GM19043 (cell line): ENCODE results near the gene EIF1AD.
"Not testable (repeated sequence)": the region's sequence is repeated elsewhere in the genome, so short reads cannot be mapped to it uniquely, and the experiment has no call there.

ENCODE experiments used
- ATAC-seq: cut with Tn5 transposase; IDR thresholded peaks from one replicate; pipeline ENCODE4 v1.9.1; 2021; ENCODE audit warnings: low read depth; ENCODE audit not compliant: unreplicated experiment

Gene EIF1AD

DNA sequence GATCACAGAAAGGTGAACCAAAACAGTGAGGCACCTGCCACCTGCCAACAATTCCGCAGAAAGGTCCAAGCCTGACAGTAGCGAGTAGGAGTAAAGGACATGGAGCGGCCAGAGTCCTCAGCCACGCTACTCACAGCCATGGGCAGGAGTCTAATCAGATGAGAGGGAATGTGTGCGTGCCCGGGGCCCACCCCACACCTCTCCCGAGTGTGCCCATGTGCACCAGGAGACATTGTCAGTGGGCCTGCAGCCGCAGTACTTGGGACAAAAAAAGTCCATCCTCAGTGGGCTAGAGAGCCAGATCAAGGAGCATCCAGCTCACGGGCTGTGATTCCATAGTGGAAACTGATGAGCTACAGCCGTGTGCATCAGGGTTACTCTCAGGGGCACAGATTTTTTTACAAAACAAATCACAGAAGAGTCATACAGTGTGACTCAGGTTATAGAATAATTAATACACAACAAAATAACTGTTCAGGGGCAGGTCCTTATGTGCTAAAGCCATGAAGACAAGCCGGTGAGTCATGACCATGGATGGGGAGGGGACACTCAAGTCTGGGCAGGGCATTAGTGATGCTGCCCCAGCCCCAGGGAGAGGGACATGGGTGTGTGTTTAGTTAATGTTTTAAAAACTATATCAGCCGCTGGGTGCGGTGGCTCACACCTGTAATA is 28.4 kb downstream of the EIF1AD start:
- ATAC-seq = no peak

DNA sequence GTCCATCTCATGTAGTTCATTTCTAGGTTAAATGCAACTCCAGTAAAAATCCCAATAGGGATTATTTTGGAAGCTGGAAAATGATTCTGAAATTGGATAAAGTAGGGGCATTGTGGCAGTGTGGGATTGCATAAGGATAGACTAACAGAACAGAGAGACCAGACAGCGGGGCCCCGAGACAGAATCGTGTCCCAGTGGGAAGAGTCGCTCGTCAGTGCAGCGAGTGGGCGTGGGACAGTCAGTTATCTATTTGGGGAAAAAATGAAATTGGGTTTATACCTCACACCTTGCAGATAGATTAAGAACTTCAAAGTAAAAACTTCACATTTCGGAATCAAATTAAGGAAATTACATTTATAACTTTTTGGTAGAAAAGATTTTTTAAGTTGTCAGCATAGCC is 29.8 kb downstream of the EIF1AD start:
- ATAC-seq = no peak

DNA sequence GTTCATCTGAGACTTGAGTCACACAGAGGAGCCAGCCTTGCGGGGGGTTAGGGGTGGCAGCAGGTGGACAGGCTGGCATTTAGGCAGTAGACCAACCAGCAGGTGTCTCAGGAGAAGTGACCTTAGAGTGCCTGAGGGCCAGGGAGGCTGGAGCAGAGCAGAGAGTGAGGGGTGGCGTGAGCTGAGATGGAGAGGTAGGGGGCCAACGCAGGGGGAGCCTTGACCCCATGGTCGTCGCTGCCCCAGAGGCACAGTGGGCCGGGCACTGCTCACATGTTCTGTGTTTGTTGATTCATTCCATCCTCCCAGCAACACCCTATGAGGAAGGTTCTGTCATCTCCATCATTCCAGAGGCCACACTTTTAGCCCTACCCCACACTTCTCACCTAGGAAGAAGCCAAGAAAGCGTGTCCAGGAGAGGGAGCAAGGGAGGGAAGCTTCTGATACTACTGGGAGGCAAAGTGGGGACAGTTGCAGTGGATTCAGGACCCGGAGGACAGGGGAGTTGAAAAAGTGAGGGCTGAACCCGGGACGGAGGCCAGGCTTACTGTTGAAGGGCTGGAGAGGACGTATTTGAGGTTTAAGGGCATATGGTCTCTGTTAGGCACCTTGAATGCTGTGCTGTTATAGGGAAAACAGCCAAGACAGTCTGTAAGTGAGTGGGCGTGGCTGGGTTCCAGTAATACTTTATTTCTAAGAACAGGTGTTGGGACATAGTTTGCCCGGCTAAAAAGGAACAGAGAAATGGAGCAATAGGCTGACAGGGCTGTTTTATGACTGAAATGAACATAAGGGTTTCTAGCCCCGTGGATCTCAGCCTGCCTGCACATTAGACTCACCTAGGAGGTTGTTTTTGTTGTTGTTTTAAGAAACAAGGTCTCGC is 33.1 kb downstream of the EIF1AD start:
- no peak for ATAC-seq

DNA sequence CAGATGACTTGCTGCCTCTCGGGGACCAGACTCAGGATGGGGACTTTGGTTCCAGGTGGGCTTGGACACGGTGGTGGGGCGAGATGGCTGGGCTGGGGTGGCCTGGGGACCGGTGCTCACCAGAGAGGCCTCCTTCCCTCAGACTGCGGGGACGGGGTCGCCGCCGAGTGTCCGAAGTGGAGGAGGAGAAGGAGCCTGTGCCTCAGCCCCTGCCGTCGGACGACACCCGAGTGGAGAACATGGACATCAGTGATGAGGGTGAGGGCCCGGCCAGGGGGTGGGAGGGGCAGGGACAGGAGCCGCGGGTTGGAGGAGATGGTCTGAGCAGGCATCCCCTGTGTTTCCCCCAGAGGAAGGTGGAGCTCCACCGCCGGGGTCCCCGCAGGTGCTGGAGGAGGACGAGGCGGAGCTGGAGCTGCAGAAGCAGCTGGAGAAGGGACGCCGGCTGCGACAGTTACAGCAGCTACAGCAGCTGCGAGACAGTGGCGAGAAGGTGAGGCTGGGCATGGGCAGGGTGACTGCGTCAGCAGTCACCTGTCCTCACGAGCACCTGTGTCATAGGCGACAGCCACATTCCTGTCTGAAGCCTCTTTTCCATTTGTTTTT is 34.5 kb downstream of the EIF1AD start:
- no peak for ATAC-seq

DNA sequence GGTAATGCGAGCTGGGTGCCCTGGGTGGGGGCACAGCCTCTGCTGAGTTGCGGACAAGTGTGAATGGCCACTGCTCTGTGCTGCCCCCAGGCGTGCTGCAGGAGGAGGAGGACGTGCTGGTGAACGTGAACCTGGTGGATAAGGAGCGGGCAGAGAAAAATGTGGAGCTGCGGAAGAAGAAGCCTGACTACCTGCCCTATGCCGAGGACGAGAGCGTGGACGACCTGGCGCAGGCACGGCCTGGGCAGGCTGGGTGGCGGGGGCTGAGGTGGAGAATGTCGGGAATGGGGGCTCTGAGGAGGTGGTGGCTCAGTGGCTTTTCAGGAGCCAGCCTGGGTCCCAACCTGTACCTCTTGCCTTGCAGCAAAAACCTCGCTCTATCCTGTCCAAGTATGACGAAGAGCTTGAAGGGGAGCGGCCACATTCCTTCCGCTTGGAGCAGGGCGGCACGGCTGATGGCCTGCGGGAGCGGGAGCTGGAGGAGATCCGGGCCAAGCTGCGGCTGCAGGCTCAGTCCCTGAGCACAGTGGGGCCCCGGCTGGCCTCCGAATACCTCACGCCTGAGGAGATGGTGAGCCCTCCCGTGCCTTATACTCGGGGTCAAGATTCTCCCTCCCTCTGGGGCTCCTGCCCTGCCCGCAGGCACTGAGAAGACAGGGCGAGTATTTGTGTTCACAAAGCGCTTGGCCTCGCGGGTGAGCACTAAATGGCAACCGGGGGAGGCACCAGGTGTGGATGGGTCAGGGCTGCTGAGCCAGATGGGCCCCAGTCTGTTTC is 35.8 kb downstream of the EIF1AD start:
- ATAC-seq = no peak

DNA sequence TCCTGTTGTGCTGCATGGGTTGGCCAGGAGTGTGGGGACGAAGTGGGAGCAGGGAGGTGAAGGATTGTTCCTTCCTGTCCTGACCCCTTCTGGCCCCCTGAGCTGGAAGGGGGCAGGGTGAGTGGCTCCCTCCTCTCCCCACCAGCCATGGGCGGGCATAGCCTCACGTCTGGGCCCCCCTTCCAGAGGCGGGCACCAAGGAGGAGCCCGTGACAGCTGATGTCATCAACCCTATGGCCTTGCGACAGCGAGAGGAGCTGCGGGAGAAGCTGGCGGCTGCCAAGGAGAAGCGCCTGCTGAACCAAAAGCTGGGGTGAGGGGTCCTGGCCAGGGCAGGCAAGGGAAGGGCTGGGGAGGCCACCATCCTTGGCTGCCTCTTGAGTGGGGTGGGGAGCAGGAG is 37.1 kb downstream of the EIF1AD start:
- ATAC-seq = no peak

DNA sequence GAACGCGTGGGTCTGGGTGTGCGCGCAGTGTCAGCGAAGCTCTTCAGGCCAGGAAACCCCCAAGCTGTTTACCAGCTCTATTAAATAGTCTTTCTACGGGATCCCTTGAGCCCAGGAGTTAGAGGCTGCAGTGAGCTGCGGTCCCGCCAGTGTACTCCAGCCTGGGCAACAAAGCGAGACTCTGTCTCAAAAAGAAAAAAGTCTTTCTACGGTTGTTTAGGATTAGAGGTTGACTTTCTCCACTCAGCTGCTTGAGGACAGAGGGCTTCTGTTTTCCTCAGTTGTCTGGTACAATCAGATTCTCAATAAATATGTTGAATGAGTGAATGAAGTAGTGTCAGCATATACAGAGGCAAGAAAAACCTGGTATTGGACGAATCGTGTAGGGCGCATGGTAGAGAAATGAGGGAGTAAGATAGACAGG is 39.8 kb downstream of the EIF1AD start:
- no peak for ATAC-seq

DNA sequence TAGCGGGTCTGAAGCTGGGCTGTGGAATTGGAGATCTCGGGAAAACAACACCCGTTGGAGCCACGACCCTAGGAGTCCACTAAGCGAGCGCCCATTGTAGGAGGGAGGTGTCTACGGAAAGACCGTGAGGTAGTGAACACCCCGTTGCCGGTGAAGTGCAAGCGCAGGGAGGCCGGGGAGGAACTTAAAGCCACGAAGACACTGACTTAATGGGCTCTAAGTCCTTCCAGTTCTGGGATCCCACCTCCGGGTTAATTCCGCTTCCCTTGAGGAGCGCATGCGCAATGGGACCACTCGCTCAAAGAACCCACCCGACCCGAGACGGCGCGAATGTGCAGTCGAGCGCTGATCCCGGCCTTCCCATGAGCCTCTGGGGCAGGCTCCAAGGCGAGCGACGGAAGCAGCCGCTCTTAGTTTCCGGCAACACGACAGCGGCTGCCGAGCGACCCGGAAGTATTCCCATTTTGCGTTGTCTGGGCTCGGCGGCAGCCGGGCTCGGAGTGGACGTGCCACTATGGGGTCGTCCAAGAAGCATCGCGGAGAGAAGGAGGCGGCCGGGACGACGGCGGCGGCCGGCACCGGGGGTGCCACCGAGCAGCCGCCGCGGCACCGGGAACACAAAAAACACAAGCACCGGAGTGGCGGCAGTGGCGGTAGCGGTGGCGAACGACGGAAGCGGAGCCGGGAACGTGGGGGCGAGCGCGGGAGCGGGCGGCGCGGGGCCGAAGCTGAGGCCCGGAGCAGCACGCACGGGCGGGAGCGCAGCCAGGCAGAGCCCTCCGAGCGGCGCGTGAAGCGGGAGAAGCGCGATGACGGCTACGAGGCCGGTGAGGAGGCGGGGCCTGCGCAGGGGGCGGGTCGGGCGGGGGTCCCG is 40.5 kb downstream of the EIF1AD start, which contains the start of gene SART1:
Gene SART1 (plus strand): TSS at position 468 of the 874 bp plus-strand sequence. CDS start 47 bp downstream, at position 515.
- peak; percentile 85 for ATAC-seq

DNA sequence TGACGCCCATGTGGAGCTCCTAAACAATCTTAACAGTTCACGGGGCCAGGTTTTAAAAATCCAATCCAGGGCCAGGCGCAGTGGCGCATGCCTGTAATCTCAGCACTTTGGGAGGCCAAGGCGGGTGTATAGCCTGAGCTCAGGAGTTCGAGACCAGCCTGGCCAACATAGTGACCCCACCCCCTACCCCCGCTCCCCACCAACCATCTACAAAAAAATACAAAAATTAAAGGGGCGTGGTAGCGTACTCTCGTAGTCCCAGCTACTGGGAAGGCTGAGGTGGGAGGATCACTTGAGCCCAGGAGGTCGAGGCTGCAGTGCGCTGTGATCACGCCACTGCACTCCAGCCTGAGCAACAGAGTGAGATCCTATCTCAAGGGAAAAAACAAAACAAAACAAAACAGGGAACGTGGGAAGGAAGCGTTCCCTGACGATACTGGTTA is 41.1 kb downstream of the EIF1AD start:
- no peak for ATAC-seq

DNA sequence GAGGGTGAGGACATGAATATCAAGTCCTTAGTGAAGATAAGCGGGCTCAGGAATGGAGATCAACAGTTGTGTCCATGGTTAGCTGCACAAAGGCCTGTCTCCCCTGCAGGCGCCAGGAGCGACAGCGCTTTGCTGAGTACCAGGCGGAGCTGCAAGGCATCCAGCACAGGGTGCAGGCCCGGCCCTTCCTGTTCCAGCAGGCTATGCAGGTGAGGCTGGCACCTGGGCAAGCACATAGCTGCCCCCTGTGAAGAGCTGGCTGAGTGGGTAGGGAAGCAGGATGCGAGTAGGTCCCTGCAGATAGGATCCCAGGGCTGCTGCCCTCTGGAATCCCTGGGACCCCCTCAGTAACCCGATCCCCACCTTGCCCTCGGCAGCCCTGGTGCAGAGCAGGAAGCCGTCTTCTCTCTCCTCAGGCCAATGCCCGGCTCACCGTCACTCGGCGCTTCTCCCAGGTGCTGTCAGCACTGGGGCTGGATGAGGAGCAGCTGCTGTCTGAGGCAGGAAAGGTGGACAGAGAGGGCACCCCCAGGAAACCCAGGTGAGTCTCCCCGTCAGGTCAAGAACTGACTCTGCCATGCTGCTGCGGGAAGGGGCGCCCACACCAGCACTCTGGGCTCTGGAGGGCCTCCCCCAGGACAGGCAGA is 43.1 kb downstream of the EIF1AD start:
- no peak for ATAC-seq

DNA sequence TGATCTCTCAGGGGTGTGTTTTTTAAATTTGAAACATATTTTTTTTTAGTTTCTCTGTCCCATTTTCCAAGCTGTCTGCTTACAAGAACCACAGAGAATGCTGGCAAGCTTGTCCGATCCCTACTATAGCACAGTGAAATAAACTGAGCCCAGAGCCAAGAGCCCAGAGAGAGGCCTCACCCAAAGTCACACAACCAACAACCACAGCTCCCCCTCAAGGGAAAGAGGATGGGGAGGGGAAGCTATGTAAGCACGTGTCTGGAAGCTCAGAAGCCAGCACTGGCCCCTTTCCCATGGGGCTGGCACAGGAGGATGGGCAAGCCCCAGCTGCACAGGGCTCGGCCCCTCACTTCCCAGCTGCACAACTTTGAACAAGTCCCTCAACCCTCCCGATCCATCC is 43.7 kb downstream of the EIF1AD start:
- ATAC-seq = no peak

DNA sequence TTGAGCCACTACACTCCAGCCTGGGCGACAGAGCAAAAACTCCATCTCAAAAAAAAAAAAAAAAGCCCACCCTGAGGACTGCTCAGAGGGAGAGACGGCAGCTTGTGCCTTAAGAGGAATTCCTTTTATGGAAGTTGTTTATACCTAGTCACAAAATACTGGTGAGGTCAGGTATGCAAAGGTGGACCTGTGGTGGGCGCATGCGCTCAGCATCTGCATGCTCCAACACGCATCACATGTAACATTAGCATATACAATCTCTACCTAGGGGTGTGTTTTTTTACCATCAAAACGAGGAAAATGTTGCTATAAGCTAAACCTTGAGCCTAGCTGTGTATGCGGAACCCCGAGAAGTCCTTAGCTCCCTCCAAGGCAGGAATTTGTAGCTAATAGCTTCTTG is 47.2 kb downstream of the EIF1AD start:
- no peak for ATAC-seq

DNA sequence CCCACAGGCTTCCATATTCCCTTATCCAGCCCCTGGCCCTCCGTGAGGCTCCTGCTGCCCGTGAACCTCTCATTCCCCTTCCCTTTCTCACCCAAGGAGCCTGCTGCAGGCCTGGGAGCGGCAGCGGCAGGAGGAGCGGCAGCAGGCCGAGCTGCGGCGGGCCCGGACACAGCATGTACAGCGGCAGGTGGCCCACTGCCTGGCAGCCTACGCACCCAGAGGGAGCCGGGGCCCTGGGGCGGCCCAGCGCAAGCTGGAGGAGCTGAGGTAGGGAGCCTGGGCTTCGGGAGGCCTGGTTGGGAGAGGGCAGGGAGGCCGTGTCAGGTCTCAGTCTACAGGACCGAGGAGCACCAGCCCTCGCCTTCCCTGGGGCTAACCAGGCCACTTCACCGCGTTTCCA is 48.5 kb downstream of the EIF1AD start:
- no peak for ATAC-seq

DNA sequence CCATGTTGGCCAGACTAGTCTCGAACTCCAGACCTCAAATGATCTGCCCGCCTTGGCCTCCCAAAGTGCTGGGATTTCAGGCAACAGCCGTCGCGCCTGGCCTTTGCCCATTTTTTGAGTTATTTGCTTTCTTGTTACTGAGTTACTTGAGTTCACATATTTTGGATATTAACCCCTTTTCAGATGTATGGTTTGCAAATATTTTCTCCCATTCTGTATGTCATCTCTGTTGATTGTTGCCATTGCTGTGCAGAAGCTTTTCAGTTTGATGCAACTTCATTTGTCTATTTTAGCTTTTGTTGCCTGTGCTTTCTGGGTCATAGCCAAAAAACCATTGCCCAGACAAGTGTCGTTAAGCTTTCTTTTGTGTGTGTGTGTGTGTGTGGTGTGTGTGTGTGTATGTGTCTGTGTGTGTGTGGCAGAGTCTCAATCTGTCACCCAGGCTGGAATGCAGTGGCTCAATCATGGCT is 49.9 kb downstream of the EIF1AD start:
- ATAC-seq = no peak

DNA sequence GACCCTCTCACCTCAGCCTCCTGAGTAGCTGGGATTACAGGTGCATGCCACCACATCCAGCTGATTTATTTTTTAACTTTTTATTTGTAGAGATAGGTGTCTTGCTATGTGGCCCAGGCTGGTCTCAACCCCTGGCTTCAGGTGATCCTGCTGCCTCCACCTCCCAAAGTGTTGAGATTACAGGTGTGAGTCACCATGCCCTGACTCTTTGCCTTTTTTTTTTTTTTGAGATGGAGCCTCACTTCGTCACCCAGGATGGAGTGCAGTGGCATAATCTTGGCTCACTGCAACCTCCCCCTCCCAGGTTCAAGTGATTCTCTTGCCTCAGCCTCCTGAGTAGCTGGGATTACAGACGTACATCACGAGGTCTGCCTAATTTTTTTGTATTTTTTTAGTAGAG is 50.3 kb downstream of the EIF1AD start:
- ATAC-seq = not testable (repeated sequence)

DNA sequence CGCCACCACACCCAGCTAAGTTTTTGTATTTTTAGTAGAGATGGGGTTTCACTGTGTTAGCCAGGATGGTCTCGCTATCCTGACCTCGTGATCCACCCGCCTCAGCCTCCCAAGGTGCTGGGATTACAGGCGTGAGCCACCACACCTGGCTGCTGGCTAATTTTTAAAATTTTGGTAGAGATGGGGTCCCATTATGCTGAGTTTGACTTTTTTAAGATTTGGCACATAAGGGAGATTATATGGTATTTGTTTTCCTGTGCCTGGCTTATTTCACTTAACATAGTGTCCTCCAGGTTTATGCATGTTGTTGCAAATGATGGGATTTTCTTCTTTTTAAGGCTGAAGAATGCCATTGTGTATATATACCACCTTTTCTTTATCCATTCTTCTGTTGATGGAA is 51.2 kb downstream of the EIF1AD start:
- ATAC-seq = not testable (repeated sequence)

DNA sequence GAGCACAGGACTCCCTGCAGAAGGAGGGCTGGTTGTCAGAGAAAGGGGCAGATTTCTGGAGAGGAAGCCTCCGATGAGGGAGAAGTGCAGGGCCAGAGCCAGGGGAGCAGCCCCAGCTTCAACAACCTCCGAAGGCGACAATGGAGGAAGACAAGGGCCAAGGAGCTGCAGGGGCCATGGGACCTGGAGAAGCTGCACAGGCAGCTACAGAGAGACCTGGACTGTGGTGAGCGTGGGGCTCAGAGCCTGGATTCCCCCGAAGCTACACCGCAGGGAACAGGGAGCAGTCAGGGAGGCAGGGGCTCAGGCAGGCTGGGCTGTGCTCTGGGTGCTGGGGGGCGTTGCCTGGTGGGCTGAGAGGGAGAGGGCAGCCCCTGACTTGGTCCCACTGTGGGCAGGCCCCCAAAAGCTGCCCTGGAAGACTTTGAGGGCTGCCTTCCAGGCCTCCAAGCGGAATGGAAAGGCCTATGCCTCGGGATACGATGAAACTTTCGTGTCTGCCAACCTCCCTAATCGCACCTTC is 54.3 kb downstream of the EIF1AD start:
- no peak for ATAC-seq

DNA sequence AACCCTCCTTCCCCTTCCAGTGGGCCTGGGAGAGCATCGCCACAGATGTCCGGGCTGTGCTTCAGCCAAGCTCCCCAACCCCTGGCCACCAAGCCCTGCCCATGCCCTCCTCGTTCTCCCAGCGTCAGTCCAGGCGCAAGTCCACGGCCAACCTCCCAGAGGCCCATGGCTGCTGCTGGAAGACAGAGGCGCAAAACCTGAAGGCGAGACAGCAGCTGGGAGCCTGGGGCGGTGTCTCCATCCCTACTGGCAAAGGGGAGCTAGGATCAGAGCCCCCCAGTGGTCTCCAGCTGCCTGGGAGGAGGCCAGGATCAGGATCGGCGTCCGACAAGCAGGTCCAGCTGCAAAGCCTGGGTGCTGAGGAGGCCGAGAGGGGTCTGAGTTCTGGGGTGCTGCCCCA is 54.8 kb downstream of the EIF1AD start:
- ATAC-seq = no peak

DNA sequence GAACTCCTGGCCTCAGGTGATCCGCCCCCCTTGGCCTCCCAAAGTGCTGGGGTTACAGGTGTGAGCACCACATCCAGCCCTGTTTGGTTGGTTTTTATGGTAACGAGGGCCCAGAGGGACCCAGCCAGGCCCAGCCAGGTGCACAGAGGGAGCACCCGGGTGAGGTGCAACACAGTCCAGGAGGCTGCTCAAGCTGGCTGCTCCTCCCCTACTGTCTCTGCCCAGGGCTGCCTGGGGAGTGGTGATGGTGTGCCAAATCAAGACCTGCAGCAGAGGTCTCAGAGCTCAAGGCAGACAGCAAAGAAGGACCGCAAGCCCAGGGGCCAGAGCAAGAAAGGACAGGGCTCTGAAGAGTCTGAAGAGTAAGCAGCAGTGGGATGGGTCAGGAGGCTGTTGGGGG is 55.3 kb downstream of the EIF1AD start:
- no peak for ATAC-seq
